HG03060 (cell line): ENCODE measurements around the gene SAMD5.
"Not testable (repeated sequence)": the region's sequence is repeated elsewhere in the genome, so short reads cannot be mapped to it uniquely, and the experiment has no call there.

Experiments
- ATAC-seq: cut with Tn5 transposase; IDR thresholded peaks from one replicate; pipeline ENCODE4 v1.9.1; 2021; ENCODE audit warnings: low read depth, moderate number of reproducible peaks; ENCODE audit not compliant: unreplicated experiment

SAMD5 gene

DNA sequence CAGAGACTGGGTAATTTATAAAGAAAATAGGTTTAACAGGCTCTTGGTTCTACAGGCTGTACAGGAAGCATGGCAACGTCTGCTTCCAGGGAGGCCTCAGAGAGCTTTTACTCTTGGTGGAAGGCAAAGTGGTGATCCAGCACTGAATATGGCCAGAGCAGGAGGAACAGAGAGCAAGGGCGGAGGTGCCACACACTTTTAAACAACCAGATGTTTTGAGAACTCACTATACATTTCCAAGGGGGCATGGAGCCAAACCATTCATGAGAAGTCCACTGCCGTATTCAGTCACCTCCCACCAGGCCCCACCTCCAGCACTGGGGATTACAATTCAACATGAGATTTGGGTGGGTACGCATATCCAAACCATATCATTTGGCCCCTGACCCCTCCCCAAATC lies 18.7 kb downstream of the SAMD5 start:
- ATAC-seq: no peak

DNA sequence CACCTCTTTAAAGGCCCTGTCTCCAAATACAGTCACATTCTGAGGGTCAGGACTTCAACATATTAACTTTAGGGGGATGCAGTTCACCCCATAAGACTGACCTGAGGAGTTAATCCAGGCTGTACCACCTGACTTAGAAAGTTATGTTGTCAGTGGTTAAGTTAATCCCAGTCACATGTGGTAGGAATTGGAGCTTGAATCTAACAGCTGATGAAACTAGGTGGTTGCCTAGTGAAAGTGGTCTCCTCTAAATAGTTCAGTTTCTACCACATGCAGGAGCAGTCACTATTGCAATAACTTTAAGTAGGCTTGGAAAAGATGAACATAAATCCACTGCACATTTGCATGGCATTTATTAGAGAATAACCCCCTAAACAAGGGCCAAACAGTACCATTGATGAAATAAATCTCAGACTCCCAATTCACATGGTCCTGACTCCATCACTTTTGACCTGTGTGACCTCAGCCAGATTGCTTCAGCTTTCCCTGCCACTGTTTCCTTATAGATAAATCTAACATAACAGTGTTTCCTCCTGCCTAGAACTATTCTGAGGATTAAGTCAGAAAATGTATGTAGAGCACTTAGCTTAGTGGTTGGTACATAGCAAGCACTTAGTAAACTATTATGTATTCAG lies 20.1 kb downstream of the SAMD5 start:
- ATAC-seq: no peak

DNA sequence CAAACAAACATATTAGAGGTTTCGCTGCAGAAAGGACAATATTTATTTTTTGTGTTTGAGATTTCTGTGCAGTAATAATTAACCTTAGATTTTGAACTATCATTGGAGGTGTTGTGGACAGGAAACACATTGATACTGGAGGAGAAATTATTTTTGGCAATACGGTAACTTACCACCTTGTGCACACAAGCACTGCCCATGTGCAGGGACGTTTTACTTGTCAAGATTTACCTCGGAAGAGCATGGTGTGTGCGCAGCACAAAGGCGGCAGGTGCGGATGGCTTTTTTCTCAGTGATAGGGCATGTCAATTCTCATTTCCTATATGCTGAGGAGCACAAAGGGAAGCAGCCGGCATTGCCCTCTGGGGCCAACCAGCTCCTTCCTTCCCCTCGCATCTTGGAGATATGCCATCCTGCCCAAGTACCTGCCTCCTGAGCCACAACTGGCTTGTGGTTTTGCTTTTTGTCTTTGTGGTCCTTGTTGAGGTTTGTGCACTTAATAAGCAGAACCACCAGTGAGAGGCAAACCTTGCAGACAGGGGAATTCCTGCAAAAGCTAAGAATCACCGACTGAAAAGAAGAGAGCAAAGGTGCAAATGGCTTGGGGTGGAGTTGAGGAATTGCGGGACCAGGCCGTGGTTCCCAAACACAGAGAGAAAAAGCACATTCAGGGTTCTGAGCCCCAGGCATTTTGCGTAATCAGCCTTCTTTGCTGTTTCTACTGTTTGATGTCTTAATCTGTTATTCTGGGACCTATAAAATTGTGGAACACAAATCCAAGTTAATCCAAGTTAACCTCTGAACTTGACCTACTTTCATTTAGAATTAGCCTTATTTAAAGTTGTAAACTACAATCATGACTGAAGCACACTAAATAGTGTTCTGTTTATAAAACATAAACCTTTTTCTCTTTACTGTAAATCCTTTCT lies 21.9 kb downstream of the SAMD5 start:
- no peak for ATAC-seq

DNA sequence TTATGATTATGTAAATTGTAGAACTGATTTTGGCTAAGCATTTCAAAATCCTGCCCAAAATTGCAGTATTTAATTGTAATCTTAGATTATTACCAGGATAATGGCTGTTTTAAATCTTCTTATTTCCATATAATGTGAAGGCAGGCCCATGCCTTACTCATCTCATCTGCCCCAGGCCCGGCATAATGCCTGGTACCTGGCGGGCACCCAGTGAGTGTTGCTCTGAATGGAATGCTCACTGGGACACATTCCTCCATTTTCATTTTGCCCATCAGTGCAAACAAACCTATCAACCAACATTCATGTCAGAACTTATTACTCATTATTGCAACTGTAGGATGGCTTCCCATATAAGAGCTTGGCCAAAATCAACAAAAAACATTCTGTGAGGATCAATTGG lies 22.8 kb downstream of the SAMD5 start:
- no peak for ATAC-seq

DNA sequence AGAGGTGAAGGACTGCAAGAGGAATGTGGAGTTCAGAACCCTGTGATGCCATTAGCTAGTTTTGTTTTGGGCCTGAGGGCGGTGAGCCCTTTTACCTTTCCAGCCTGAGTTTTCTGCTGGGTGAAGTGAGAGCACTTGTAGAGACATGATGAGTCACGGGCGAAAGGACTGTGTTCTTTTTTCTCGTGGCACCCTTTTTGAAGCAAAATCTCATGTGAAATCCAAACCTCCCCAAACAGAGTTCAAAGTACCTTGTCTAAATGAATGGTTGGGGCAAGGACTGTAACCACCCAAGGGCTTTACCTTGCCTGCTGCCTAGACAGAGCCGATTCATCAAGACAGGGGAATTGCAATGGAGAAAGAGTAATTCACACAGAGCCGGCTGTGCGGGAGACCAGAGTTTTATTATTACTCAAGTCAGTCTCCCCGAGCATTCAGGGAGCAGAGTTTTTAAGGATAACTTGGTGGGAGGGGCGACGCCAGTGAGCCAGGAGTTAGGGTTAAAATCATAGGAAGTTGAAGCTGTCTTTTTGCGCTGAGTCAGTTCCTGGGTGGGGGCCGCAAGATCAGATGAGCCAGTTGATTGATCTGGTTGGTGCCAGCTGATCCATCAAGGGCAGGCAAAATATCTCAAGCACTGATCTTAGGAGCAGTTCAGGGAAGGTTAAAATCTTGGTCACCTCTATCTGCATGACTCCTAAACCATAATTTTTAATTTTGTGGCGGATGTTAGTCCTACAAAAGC lies 25.8 kb downstream of the SAMD5 start:
- ATAC-seq: no peak

DNA sequence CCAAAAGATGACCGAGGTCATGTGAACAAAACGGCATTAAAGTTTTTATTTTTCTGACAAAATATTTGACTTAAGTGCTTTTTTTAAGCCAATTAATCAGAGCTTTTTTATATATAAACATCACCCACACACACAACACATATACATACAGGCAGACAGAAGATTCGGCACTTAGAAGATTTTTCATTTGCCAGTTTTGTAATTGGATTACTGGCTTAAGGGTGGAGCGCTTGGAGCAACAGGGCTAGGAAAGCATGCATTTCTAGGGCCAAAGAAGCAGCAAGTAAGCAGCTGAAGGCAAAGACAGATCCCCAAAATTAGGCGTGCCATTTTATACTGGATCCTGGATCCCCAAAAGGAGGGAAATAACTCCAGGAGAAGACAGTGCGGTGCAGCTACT lies 30.3 kb downstream of the SAMD5 start:
- ATAC-seq: no peak

DNA sequence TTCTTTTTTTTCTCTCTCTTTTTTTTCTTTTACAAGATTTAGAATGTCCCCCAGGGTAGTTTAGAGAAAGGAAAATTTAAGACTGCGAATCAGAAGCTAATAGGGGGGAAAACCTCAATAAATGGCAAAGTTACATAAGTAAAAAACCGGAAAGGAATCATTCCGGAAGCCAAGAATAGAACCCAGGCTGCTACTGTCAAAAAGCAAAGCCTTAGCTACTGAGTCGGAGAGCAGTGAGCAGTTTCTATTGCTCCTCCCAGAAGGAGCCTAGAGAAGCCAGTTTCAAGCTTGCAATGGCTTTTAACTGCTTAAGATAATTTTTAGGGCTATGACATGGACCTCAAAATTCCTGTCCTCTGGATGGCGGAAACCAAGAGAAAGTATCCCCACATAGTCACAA lies 31.6 kb downstream of the SAMD5 start:
- no peak for ATAC-seq

DNA sequence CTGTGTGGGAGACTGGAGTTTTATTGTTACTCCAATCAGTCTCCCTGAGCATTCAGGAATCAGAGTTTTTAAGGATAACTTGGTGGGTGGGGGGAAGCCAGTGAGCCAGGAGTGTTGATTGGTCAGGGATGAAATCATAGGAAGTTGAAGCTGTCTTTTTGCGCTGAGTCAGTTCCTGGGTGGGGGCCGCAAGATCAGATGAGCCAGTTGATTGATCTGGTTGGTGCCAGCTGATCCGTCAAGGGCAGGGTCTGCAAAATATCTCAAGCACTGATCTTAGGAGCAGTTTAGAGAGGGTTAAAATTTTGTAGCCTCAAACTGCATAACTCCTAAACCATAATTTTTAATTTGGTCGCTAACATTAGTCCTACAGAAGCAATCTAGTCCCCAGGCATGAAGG lies 33.9 kb downstream of the SAMD5 start:
- ATAC-seq: not testable (repeated sequence)

DNA sequence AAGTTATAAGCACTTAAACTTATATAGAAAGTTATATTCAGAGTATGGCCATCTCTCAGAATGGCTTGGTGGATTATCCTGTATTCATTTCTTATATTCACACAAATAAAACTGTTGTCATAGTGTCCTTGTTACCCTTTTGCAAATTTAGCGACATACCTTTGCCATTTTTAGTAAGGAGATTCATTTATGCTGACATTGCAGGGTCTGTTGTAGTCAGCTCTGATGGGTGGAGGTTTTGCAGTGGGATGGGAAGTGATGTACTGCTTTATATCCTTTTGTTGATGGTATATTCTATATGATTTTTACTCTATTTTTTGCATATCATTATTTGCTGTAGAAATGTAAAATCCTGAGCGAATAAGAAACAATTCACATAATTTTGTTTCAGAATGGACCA lies 35.9 kb downstream of the SAMD5 start:
- ATAC-seq: no peak

DNA sequence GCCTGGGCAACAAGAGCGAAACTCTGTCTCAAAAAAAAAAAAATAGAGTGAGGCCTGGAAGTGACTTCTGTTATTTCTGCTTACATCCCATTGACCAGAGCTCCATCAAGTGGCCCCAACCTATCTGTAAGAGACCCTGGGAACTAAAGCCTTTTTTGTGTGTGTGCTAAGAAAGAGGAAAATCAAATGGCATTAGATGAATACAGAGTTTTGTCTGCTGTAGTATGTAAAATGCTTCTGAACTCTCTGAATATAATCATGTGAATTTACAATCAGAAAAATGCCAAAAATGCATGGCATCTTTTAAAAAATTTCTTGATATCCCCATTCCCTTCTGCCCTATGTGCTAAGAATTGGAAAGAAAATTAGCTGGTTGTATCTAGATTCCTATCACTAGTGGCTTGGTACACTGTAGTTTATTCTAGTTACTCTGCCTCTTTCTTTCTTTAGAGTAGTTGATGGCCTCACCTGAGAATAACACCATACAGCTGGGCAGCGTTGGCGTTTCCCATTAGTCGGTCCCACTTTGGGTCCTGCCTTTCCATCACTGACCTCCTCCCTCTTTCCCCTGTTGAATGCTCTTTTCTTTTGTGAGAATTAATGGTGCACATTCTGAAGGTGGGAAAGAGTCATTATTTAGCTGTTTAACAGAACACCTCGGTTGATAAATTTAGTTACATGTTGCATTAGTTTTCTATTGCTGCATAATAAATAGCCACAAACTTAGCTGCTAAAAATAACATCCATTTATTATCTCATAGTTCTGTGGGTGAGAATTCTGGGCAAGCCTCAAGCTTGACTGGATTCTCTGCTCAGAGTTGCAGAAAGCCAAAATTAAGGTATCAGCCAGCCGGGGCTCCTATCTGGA lies 38.2 kb downstream of the SAMD5 start:
- ATAC-seq: no peak

DNA sequence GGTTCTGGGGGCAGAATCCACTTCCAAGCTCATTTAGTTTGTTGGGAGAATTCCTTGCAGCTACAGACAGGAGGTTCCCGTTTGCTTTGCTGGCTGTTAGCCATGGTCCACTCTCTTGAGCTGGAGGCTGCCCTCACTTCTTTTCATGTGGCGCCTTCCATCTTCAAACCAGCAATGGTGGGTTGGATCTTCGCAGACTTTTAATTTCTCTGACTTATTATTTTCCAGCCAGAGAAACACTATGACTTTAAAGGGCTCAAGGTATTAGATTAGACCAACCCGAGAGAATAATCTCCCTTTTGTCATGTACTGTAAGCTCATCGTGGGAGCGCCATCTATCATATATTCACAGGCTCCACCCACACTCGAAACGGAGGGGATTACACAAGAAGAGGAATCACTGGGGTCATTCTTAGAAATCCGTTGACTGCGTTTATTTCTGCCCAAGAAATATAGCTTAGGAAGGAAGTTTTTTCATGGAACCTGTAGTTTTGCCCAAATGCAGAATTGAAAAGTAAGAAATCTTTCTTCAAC lies 38.9 kb downstream of the SAMD5 start:
- ATAC-seq: no peak

DNA sequence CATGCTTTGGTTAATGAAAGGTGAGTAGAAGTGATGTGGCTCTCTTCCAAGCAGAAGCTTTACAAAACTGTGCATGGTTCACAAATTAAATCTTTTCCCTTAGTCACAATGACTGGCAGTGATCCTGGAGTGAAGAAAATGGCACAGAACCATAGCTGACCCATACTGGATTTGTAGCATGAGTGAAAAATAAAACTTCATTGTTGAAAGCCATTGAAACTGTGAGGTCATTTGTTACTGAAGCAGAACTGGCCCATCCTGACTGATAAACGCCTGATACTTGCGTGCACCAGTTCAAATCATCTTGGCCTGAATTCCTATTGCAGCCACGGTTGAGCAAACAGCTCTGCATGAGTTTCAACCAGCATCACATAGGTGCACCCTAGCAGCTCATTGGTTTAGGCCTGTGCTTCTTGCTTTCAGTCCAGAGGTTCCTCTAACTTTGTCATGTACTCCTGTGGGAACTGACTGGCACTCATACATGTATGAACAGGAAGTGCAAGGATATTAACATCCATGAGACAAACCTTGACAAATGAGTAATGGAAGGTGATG lies 40.5 kb downstream of the SAMD5 start:
- no peak for ATAC-seq

DNA sequence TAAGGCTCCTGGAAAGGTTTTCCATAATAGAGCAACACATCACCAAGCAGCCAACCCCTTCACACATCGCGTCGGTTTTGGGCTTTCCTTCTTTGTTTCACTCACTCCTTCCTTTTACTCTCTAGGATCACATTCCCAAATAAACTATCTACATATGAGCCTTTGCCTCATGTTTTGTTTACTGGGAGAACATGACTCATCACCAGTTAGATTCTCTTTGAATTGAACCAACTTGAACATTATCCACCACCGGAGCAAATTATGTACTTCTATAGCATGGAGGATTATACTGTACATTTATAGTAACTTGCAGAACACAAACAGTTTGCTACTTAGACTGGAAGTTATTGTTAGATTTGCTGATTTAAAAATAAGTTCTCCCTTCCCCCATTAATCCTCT lies 41.0 kb downstream of the SAMD5 start:
- no peak for ATAC-seq

DNA sequence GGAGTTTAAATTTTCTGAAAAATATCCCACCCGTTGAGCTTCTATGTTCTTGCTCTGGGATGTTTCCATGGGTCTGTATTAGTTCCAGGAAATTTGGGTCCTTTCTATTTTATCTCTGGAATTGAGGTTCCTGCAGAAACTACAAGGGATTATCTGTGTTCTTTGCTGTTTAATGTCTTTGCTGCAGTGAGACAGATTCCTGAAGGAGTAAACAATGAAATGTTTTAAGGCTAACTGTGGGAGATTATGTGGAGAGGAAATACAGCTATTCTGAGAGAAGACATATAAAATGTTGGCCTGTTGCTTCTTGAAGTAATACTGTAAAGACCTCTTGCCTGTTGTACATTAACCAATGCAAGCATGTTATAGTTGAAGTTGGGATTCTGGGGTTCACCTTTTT lies 43.5 kb downstream of the SAMD5 start:
- no peak for ATAC-seq

DNA sequence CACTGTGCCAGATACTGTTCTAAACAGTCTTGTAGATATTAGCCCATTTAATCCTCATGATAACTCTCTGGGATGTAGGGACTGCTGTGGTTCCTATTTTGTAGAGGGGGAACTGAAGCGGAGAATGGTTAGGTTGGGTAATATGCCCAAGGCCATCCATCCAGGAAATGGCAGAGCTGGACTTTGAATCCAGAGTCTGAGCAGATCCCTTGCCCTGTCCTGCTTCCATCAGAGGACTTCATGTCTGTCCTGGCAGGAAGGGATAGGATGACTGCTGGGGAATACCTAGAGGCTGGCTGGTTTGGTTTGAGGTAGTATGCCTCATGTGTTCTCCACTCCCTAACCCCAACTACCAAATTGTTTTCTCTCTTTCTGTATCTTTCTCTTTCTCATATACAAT lies 44.6 kb downstream of the SAMD5 start:
- no peak for ATAC-seq

DNA sequence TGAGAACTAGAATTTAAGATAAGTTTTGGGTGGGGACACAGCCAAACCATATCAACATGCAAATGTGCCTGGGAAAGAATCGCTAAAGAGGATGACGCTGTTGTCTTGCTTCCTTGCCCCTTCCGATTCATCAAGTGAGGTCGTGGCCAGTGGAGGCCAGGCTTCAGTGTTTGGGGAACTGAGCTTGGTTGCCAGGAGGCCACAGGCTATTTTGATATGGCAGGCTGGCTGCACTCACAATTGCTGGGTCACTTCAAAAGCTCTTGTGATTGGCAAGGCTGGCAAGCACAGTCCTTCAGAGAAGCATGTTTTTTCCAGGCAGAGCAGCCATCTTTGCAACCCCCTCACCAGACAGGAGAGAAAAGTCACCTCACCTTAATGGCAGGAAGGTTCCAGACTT lies 45.8 kb downstream of the SAMD5 start:
- ATAC-seq: no peak

DNA sequence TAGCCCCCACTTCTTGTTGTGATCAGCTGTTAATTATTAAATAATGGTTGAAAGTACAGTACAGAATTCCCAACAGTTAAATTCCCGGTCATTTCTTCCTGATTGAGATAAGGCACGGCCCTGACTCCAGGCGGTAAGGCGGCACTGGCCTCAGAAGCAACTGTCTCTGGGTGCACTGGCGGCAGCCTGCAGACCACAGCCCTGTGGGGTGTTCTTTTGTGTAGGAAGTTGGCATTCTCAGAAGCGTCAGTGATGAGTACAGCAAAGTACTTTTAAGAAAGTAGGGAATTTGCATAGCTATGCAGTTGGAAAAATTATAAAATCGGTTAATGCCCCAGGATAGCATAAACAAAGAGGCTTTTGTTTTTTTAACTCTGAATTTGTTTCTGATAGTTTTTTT lies 50.5 kb downstream of the SAMD5 start:
- ATAC-seq: no peak

DNA sequence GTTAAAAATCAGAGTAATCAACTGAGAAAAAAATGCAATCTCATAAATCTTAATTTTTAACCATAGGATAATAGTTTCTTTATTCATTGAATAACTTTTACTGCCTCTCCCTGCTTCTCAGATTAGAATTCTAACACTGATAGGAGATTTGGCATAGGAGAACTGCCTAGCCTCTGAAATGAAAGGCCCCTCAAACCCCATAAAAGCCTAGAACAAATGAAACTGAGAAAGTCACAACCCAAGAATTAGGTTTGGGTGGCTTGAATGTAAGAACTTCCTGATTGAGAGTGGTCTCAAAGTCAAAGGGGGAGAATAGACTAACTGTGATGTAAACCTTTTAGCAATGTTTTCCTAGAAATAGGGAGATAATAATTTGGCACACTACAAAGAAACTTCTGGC lies 52.2 kb downstream of the SAMD5 start:
- no peak for ATAC-seq

DNA sequence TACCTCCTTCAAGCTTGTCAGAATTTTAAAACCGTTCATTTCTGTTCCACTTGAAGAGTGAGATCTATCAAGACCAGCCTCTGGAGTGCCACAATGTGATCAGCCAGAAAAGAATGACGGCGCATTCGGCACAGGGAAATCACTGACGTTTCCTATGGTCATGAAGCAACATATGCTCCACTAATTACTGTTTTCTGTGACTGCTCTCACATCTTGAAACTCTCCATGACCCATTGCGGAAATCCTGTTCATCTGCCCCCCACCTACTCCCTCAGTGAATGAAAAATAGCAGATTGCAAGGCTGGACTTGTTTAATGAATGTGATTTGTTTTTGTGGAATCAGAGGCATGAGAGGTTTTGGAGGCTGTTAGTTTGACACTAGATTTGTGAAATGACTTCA lies 53.2 kb downstream of the SAMD5 start:
- ATAC-seq: no peak

DNA sequence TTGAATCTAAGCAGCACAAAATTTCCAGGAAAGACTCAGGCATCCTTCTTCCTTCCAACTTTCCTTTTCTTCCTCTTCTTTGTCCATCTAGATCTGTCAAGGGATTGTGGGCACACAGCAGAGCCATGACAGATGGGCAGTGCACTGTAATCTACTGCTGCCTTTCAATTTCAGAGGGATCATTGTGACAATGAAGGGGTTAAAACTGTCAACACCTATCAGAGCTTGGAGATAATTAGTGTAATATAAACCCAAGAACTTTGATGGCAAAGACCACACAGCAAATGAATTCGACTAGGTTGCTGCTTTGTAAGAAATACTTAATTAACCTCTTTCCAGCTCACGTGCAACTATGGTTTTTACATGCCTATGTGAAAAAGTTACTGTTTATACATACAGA lies 55.0 kb downstream of the SAMD5 start:
- no peak for ATAC-seq
